Measurements from ENCODE around the gene PLCB3.

GRCh38 chr11:64247729-64248531 lies 3.4 kb upstream of the PLCB3 start:
- TF ChIP-seq POLR2AphosphoS5 (IDR thresholded peaks at IDR 0.05; ENCODE audit: low read depth) (no peak), CTCF (IDR thresholded peaks at IDR 0.05; ENCODE audit: insufficient read depth, low read length) (no peak), SPI1 (IDR thresholded peaks at IDR 0.05; ENCODE audit: borderline replicate concordance, low read depth) (no peak)

Measured in HL-60 (cell line).